DMS 273 (cell line): ENCODE results near the gene MTSS2.
A peak's percentile ranks its signal among the peaks of the same experiment; 100 is the strongest.

Experiments used
- DNase-seq: peaks from one replicate; lab custom pipeline; 2025; ENCODE audit not compliant: unreplicated experiment; lab: John Stamatoyannopoulos, UW

MTSS2 gene

GRCh38 chr16:70685938-70686375 is at the start of gene MTSS2:
Gene MTSS2 (minus strand): TSS chr16:70686053. CDS start chr16:70685791, 262 bp downstream.
- peak; percentile 97 for DNase-seq

GRCh38 chr16:70735141-70735979 is 49.5 kb upstream of the MTSS2 start:
- peak; percentile 68 for DNase-seq

GRCh38 chr16:70734522-70735095 is 48.8 kb upstream of the MTSS2 start:
- DNase-seq: no peak

- DNase-seq: peak; percentile 94
Measured at GRCh38 chr16:70730944-70731343, 45.1 kb upstream of the MTSS2 start.

- peak; percentile 94 for DNase-seq
Measured at GRCh38 chr16:70730031-70730430, 44.2 kb upstream of the MTSS2 start.

GRCh38 chr16:70729292-70729691 is 43.4 kb upstream of the MTSS2 start:
- DNase-seq: no peak

GRCh38 chr16:70728150-70728549 is 42.3 kb upstream of the MTSS2 start:
- DNase-seq: no peak

- DNase-seq: no peak
Measured at GRCh38 chr16:70726892-70727361, 41.1 kb upstream of the MTSS2 start.

GRCh38 chr16:70725912-70726828 is 40.3 kb upstream of the MTSS2 start:
- DNase-seq: peak; percentile 55

GRCh38 chr16:70725024-70725911 is 39.4 kb upstream of the MTSS2 start:
- no peak for DNase-seq

GRCh38 chr16:70724146-70725023 is 38.5 kb upstream of the MTSS2 start:
- no peak for DNase-seq

GRCh38 chr16:70723740-70724145 is 37.9 kb upstream of the MTSS2 start:
- no peak for DNase-seq

GRCh38 chr16:70721202-70721963 is 35.5 kb upstream of the MTSS2 start:
- no peak for DNase-seq

- no peak for DNase-seq
Measured at GRCh38 chr16:70720425-70721201, 34.8 kb upstream of the MTSS2 start.

GRCh38 chr16:70717065-70717464 is 31.2 kb upstream of the MTSS2 start:
- DNase-seq: no peak

- DNase-seq: peak; percentile 85
Measured at GRCh38 chr16:70715860-70716357, 30.1 kb upstream of the MTSS2 start.

GRCh38 chr16:70715055-70715858 is 29.4 kb upstream of the MTSS2 start:
- DNase-seq: peak; percentile 95
